HCT116 (cell line): ENCODE measurements around the gene UBE2D1.

Experiments
- CTCF ChIP-seq, 3 experiments: fragments of 200-600 bp in 1 of 3; sonication (generic) in 1 of 3; IDR thresholded peaks in 2 of 3; conservative IDR thresholded peaks in 1 of 3; 2 replicates each; pipeline ENCODE4 v1.5.1; 2012 to 2017; ENCODE audit warnings: low read depth in 2 of 3, low read length in 2 of 3, antibody characterized with exemption in 1 of 3, borderline replicate concordance in 1 of 3, control low read depth in 1 of 3, mild to moderate bottlenecking in 1 of 3, mixed read lengths in 1 of 3, mixed run types in 1 of 3, moderate library complexity in 1 of 3; ENCODE audit not compliant: insufficient read depth in 1 of 3
- POLR2A ChIP-seq: IDR thresholded peaks from 2 replicates; pipeline ENCODE4 v1.7.0; 2011; ENCODE audit warnings: borderline replicate concordance; ENCODE audit not compliant: insufficient read depth, insufficient read length; ENCODE audit errors: extremely low read depth
- ZBTB33 ChIP-seq: IDR thresholded peaks from 2 replicates; pipeline ENCODE4 v1.6.1; 2011; ENCODE audit warnings: mild to moderate bottlenecking, low read length, moderate library complexity; ENCODE audit not compliant: insufficient replicate concordance; ENCODE audit errors: extremely low read depth

DNA sequence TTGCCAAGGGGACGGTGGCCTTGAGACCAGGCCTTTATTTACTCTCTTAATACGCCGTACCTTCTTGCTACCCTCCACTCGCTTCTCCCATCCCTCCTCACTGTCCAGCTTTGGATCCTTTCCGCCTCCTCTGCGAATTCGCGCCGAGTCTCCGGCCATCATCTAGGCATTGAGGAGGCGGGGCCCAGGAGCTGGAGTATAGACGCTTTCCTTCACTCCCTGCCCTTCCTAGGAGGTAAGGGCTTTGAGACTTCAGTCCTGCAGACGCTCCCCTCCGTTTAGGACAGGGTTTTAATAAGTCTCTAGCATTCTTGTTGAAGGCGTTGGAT, 50.9 kb downstream of the UBE2D1 start:
- TF ChIP-seq CTCF (IDR thresholded peaks at IDR 0.05 in 2 of 3, conservative IDR thresholded peaks at IDR 0.05 in 1 of 3; ENCODE audit: borderline replicate concordance in 1 of 3, insufficient read depth in 1 of 3, low read depth in 2 of 3, low read length in 2 of 3) = no peak
- no peak for TF ChIP-seq POLR2A
- TF ChIP-seq ZBTB33 = no peak
